ENCODE results near the gene EFNA2.

Gene EFNA2

DNA sequence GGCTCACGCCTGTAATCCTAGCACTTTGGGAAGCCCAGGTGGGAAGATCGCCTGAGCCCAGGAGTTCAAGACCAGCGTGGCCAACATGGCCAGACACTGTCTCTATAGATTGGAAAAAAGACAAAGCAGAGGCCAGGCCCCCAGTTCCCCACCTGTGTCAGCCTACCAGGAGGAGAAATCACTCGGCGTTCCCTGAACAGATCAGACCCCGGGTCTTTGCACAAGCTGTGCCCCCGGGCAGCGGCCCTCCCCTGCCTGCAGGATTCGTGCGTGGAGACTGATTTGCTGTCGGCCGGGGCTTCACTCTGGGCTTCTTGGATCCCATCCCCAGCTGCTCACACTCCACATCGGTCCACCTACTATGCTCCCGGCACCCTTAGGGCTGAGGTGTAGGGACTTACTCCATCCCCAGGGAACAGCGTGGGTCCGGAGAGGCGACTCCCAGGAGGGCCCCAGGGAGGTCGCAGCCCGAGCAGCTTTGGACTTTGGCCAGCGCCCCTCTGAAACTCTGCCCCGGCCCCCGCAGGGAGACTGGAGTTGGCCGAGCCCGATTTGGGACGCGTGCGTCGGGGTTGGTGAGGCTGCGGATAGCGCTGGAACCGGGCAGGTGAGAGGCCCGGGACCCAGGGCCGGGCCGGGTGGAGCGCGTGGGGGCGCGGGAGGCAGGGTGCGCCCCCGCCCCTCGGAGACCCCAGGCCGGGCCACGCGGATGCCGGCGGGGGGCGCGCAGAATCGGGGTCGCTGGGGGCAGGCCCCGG is 515 bp upstream of the EFNA2 start:
- Histone ChIP-seq H3K9me3 (ENCODE audit: control insufficient read depth, low read length) (no peaks in the 10 kb centered on the region), H3K79me2 (no peaks in the 10 kb centered on the region), H3K27me3 (ENCODE audit: control insufficient read depth, insufficient read depth, low read length) (no peaks in the 10 kb centered on the region), H3K36me3 (ENCODE audit: control insufficient read depth, insufficient read depth, low read length) (no peaks in the 10 kb centered on the region), H3K27ac (no peak overlapping the region), H2AFZ (no peak overlapping the region), H3K4me3 (ENCODE audit: low read depth, low read length) (no peak overlapping the region), H3K4me1 (peaks cover 4% of the 10 kb centered on the region), H3K4me2 (ENCODE audit: low read length) (no peak overlapping the region), H3K9ac (no peak overlapping the region)
- TF ChIP-seq, protein P1, sequence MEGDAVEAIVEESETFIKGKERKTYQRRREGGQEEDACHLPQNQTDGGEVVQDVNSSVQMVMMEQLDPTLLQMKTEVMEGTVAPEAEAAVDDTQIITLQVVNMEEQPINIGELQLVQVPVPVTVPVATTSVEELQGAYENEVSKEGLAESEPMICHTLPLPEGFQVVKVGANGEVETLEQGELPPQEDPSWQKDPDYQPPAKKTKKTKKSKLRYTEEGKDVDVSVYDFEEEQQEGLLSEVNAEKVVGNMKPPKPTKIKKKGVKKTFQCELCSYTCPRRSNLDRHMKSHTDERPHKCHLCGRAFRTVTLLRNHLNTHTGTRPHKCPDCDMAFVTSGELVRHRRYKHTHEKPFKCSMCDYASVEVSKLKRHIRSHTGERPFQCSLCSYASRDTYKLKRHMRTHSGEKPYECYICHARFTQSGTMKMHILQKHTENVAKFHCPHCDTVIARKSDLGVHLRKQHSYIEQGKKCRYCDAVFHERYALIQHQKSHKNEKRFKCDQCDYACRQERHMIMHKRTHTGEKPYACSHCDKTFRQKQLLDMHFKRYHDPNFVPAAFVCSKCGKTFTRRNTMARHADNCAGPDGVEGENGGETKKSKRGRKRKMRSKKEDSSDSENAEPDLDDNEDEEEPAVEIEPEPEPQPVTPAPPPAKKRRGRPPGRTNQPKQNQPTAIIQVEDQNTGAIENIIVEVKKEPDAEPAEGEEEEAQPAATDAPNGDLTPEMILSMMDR (IDR thresholded peaks at IDR 0.05) = no peak

DNA sequence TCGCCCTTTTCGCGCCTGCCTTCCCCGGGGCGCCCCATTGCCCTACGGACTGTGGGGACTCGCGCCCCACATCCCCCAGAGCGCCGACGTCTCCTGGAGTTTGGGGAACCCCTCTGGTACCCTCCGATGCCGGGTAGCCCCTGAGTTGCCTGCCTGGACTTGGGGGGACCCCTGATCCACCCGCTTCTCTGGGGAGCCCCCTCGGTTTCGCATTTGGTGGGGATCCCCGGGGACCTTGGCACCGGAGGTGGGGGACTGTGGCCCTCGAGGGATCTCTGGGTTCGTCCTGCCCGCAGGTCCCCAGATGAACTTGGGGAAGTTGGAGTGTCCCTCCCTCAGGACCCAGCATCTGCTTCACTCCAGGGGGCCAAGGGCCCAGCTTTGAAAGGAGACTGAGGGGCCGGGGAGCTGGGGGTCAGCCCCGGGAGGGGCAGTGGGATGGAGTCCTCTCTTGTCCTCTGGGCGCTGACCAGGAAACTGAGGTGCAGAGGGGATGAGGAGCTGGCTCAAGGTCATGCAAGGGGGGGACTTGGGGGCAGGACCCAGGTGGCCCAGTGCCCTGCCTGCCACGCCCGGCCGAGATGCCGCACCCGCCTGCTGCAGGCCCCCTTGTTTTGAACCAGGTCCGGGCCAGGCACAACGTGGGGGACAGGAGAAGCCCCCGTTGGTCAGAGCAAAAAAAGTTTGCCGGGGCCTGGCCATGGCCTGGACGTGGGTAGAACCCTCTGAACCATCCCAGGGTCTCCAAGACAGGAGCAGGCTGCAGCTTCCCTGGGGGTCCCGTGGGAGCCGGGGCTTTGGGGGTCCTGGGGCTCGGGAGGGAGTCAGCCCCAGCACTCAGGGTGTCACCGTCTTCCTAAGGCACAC is 1.0 kb downstream of the EFNA2 start:
- H3K27ac ChIP-seq = no peak overlapping the region
- no peaks in the 10 kb centered on the region for H3K27me3 ChIP-seq (ENCODE audit: control insufficient read depth, insufficient read depth, low read length)
- H3K4me3 ChIP-seq (ENCODE audit: low read depth, low read length) = no peak overlapping the region
- H3K9me3 ChIP-seq (ENCODE audit: control insufficient read depth, low read length) = no peaks in the 10 kb centered on the region
- no peaks in the 10 kb centered on the region for H3K36me3 ChIP-seq (ENCODE audit: control insufficient read depth, insufficient read depth, low read length)
- H3K79me2 ChIP-seq = no peaks in the 10 kb centered on the region
- H3K9ac ChIP-seq = no peak overlapping the region
- peaks cover 3% of the 10 kb centered on the region for H3K4me1 ChIP-seq
- TF ChIP-seq, protein P1 (IDR thresholded peaks at IDR 0.05) = no peak
- no peak overlapping the region for H2AFZ ChIP-seq
- peak overlapping the region; percentile 44 for H3K4me2 ChIP-seq (ENCODE audit: low read length)

DNA sequence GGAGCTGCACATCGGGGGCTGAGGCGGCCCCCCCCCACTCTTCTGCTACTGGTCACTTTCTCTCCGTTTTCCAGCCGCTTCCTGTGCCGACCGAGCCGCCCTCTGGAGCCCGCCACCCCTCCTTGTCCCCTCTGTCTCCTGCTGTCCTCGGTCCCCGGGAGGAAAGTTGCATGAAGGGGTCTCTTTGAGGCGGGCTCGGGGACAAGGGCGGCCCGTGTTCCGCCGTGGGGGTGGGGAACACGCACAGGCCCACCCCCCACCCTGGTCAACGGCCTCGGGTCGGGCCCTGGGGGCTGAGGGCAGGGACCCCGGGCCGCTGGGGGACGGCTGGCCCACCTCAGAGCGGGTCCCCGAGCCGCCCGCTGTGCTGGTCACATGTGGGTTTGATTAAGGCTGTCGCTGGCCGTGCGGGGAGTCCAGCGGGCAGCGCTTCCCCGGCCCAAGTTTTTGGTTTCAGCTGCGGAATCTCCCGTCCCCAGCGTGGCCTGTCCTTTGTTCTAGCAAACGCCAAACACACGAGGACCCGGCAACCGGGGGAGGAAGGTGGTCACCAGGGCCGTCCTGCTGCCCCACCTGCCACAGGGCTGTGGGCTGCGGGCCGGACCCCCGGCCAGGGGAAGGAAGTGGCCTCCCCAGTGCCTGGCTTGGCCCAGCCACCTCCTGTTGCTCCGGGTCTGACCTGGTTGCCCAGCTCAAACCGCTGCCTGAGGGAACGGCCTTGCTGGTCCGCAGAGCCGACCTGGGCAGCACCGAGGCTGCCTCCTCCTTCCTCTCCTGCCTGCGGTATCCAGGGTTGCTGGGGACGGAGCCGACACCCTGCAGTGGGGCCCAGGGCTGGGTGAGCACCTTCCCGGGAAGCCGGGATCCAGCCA is 1.9 kb downstream of the EFNA2 start:
- Histone ChIP-seq H3K79me2 (no peaks in the 10 kb centered on the region), H3K9ac (no peak overlapping the region), H3K4me2 (ENCODE audit: low read length) (peak overlapping the region; percentile 44), H3K4me3 (ENCODE audit: low read depth, low read length) (no peak overlapping the region), H3K9me3 (ENCODE audit: control insufficient read depth, low read length) (no peaks in the 10 kb centered on the region), H3K27ac (no peak overlapping the region), H3K4me1 (peaks cover 3% of the 10 kb centered on the region), H2AFZ (no peak overlapping the region), H3K36me3 (ENCODE audit: control insufficient read depth, insufficient read depth, low read length) (no peaks in the 10 kb centered on the region), H3K27me3 (ENCODE audit: control insufficient read depth, insufficient read depth, low read length) (no peaks in the 10 kb centered on the region)
- TF ChIP-seq, protein P1 (IDR thresholded peaks at IDR 0.05) = no peak

DNA sequence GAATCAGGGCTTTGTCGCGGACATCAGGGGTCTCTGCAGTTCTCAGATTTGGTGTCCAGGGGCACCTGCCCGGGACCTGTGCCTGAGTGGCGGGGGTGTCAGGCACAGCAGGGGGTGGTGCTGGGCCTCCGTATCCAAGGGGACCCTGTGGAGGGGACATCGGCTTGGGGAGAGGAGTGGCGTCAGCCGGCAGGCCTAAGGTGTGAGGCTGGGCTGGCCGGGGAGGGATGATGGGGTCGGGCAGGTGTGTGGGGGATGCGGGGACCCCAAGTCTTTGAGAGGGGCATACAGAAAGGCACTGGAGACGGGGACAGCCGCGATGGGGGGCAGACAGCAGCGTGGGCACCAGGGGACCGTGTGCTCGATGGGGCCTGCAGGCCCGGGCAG is 2.5 kb downstream of the EFNA2 start:
- Histone ChIP-seq H3K36me3 (ENCODE audit: control insufficient read depth, insufficient read depth, low read length) (no peaks in the 10 kb centered on the region), H2AFZ (no peak overlapping the region), H3K4me3 (ENCODE audit: low read depth, low read length) (no peak overlapping the region), H3K27ac (no peak overlapping the region), H3K27me3 (ENCODE audit: control insufficient read depth, insufficient read depth, low read length) (no peaks in the 10 kb centered on the region), H3K4me1 (peaks cover 3% of the 10 kb centered on the region), H3K9ac (no peak overlapping the region), H3K4me2 (ENCODE audit: low read length) (peak overlapping the region; percentile 44), H3K79me2 (no peaks in the 10 kb centered on the region), H3K9me3 (ENCODE audit: control insufficient read depth, low read length) (no peaks in the 10 kb centered on the region)
- TF ChIP-seq, protein P1 (IDR thresholded peaks at IDR 0.05) = no peak
